NCI-H526 treated with DMSO at 0.1 percent for 48 hours (cell line): ENCODE measurements around the gene PCDHA10.
"Not testable (repeated sequence)": the region's sequence is repeated elsewhere in the genome, so short reads cannot be mapped to it uniquely, and the experiment has no call there.

Source experiments
- DNase-seq: peaks from one replicate; lab custom pipeline; 2025; lab: John Stamatoyannopoulos, UW

The PCDHA10 gene, protein sequence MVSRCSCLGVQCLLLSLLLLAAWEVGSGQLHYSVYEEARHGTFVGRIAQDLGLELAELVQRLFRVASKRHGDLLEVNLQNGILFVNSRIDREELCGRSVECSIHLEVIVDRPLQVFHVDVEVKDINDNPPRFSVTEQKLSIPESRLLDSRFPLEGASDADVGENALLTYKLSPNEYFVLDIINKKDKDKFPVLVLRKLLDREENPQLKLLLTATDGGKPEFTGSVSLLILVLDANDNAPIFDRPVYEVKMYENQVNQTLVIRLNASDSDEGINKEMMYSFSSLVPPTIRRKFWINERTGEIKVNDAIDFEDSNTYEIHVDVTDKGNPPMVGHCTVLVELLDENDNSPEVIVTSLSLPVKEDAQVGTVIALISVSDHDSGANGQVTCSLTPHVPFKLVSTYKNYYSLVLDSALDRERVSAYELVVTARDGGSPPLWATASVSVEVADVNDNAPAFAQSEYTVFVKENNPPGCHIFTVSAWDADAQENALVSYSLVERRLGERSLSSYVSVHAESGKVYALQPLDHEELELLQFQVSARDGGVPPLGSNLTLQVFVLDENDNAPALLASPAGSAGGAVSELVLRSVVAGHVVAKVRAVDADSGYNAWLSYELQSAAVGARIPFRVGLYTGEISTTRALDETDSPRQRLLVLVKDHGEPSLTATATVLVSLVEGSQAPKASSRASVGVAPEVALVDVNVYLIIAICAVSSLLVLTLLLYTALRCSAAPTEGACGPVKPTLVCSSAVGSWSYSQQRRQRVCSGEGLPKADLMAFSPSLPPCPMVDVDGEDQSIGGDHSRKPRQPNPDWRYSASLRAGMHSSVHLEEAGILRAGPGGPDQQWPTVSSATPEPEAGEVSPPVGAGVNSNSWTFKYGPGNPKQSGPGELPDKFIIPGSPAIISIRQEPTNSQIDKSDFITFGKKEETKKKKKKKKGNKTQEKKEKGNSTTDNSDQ

DNA sequence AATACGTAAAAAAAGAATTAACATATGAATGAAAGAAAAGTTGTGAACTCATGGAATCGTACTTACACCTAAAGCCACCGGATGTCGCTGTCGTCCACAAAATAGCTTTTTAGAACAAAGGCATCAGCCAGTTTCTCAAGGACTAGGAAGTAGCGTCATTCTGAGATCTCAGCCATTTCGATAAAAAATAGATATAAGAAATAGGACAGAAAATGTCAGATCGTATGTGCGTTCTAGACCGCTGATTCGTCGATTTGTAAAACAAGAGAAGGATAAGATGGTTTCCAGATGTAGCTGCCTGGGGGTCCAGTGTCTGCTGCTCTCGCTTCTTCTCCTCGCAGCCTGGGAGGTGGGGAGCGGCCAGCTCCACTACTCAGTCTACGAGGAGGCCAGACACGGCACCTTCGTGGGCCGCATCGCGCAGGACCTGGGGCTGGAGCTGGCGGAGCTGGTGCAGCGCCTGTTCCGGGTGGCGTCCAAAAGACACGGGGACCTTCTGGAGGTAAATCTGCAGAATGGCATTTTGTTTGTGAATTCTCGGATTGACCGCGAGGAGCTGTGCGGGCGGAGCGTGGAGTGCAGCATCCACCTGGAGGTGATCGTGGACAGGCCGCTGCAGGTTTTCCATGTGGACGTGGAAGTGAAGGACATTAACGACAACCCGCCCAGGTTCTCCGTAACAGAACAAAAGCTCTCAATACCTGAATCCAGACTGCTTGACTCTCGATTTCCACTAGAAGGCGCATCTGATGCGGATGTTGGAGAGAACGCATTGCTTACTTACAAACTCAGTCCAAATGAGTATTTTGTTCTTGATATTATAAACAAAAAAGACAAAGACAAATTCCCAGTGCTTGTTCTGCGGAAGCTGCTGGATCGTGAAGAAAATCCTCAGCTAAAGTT is at the start of gene PCDHA10:
Gene PCDHA10, plus strand, starts transcription at position 126 of the 903 bp plus-strand sequence. Its CDS starts 152 bp downstream, at position 278.
- peak; percentile 16 for DNase-seq

DNA sequence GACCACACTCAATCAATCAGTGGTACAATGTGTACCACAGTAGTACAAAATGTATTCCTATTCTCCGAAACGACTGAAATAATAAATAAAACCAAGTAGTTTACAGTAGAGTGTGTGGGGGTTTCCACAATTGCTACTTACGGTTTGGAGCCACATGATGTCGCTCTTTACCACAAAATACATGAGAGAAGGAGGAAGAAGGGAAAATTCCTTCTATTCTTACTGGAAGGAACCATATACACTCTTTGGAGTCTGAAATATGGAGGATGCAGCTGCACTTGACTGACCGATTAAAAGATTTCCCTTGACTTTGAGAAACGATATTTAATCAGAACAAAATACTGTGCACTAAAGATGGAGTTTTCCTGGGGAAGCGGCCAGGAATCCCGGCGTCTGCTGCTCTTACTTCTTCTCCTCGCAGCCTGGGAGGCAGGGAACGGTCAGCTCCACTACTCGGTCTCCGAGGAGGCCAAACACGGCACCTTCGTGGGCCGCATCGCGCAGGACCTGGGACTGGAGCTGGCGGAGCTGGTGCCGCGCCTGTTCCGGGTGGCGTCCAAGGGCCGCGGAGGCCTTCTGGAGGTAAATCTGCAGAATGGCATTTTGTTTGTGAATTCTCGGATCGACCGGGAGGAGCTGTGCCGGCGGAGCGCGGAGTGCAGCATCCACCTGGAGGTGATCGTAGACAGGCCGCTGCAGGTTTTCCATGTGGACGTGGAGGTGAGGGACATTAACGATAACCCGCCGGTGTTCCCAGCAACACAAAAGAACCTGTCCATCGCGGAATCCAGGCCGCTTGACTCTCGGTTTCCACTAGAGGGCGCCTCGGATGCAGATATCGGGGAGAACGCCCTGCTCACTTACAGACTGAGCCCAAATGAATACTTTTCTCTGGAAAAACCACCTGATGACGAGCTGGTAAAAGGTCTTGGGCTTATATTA is 48.6 kb upstream of the PCDHA10 start, which contains the start of gene PCDHA4:
Gene PCDHA4, plus strand, starts transcription at position 235 of the 942 bp plus-strand sequence.
- peak; percentile 74 for DNase-seq

DNA sequence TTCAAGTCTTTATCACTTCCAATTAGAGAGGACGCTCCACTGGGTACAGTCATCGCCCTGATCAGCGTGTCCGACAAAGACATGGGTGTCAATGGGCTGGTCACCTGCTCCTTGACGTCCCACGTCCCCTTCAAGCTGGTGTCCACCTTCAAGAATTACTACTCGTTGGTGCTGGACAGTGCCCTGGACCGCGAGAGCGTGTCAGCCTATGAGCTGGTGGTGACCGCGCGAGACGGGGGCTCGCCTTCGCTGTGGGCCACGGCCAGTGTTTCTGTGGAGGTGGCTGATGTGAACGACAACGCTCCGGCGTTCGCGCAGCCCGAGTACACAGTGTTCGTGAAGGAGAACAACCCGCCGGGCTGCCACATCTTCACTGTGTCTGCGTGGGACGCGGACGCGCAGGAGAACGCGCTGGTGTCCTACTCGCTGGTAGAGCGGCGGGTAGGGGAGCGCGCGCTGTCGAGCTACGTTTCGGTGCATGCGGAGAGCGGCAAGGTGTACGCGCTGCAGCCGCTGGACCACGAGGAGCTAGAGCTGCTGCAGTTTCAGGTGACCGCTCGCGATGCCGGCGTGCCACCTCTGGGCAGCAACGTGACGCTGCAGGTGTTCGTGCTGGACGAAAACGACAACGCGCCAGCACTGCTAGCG is 47.3 kb upstream of the PCDHA10 start:
- not testable (repeated sequence) for DNase-seq

DNA sequence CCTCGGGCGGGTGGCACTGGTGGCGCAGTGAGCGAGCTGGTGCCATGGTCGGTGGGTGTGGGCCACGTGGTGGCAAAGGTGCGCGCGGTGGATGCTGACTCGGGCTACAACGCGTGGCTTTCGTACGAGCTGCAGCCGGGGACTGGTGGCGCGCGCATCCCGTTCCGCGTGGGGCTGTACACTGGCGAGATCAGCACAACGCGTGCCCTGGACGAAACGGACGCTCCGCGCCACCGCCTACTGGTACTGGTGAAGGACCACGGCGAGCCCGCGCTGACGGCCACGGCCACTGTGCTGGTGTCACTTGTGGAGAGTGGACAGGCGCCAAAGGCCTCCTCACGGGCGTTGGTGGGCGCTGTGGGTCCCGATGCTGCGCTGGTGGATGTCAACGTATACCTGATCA is 46.8 kb upstream of the PCDHA10 start:
- DNase-seq = no peak

DNA sequence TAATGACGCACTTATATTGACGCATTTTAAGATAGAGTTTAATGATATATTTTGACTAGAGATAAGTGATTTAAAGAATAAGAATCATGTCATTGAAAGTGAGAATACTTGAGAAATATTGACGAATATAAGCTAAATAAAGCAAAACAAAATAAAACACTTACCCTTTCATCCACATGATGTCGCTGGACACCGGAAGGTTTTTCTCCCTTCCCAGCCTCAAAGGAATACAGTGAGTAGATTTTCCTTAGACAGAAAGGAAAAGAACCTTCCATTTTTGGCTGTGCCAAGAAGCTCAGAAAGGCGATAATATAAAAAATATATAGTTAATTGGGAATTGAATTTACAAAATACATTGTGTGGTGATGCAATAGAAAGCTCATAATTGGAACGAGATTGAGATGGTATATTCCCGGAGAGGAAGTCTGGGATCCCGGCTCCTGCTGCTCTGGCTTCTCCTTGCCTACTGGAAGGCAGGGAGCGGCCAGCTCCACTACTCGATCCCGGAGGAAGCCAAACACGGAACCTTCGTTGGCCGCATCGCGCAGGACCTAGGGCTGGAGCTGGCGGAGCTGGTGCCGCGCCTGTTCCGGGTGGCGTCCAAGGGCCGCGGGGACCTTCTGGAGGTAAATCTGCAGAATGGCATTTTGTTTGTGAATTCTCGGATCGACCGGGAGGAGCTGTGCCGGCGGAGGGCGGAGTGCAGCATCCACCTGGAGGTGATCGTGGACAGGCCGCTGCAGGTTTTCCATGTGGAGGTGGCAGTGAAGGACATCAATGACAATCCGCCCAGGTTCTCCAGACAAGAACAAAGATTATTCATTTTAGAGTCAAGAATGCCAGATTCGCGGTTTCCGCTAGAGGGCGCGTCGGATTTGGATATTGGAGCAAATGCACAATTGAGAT is 34.1 kb upstream of the PCDHA10 start, which contains the start of gene PCDHA5:
Gene PCDHA5, plus strand, starts transcription at position 239 of the 906 bp plus-strand sequence.
- no peak for DNase-seq

DNA sequence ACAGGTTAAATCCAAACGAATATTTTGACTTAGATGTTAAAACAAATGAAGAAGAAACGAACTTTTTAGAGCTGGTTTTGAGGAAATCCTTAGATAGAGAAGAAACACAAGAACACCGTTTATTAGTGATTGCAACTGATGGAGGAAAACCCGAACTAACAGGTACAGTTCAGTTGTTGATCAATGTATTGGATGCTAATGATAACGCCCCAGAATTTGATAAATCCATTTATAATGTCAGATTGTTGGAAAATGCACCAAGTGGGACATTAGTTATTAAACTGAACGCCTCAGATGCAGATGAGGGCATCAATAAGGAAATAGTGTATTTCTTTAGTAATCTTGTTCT is 33.4 kb upstream of the PCDHA10 start:
- DNase-seq = no peak

DNA sequence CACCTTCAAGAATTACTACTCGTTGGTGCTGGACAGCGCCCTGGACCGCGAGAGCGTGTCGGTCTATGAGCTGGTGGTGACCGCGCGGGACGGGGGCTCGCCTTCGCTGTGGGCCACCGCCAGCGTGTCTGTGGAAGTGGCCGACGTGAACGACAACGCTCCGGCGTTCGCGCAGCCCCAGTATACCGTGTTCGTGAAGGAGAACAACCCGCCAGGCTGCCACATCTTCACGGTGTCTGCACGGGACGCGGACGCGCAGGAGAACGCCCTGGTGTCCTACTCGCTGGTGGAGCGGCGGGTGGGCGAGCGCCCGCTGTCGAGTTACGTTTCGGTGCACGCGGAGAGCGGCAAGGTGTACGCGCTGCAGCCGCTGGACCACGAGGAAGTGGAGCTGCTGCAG is 32.7 kb upstream of the PCDHA10 start:
- DNase-seq = not testable (repeated sequence)

DNA sequence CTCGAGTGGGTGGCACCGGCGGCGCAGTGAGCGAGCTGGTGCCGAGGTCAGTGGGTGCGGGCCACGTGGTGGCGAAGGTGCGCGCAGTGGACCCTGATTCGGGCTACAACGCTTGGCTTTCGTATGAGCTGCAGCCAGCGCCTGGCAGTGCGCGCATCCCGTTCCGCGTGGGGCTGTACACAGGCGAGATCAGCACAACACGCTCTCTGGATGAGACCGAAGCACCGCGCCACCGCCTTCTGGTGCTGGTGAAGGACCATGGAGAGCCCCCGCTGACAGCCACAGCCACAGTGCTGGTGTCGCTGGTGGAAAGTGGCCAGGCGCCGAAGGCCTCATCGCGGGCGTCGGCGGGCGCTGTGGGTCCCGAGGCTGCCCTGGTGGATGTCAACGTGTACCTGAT is 32.2 kb upstream of the PCDHA10 start:
- no peak for DNase-seq

DNA sequence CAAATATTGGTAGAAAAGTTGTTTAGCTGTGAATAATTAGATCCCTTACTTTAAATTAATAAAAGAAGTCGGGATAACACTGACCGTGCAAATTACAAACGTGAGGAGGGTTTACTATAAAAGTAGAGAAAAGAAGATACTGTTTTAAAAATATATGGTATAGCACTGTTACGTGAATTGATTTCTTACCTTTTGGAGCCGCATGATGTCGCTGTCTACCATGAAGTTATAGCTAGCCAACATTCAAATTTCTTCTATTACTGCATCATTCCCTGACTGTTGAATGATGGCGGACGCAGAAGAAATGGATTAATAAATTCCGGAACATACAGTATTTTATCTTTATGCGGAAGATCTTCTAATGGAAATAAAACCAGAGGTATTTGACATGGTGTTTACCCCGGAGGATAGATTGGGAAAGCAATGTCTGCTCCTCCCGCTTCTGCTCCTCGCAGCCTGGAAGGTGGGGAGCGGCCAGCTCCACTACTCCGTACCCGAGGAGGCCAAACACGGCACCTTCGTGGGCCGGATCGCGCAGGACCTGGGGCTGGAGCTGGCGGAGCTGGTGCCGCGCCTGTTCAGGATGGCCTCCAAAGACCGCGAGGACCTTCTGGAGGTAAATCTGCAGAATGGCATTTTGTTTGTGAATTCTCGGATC is 27.9 kb upstream of the PCDHA10 start, which contains the start of gene PCDHA6:
Gene PCDHA6, plus strand, starts transcription at position 257 of the 658 bp plus-strand sequence. Its CDS starts 132 bp downstream, at position 389.
- no peak for DNase-seq

DNA sequence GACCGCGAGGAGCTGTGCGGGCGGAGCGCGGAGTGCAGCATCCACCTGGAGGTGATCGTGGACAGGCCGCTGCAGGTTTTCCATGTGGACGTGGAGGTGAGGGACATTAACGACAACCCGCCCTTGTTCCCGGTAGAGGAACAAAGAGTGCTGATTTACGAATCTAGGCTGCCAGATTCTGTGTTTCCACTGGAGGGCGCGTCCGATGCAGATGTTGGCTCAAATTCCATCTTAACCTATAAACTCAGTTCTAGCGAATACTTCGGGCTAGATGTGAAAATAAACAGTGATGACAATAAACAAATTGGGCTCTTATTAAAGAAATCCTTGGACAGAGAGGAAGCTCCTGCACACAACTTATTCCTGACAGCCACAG is 27.3 kb upstream of the PCDHA10 start:
- DNase-seq = no peak

DNA sequence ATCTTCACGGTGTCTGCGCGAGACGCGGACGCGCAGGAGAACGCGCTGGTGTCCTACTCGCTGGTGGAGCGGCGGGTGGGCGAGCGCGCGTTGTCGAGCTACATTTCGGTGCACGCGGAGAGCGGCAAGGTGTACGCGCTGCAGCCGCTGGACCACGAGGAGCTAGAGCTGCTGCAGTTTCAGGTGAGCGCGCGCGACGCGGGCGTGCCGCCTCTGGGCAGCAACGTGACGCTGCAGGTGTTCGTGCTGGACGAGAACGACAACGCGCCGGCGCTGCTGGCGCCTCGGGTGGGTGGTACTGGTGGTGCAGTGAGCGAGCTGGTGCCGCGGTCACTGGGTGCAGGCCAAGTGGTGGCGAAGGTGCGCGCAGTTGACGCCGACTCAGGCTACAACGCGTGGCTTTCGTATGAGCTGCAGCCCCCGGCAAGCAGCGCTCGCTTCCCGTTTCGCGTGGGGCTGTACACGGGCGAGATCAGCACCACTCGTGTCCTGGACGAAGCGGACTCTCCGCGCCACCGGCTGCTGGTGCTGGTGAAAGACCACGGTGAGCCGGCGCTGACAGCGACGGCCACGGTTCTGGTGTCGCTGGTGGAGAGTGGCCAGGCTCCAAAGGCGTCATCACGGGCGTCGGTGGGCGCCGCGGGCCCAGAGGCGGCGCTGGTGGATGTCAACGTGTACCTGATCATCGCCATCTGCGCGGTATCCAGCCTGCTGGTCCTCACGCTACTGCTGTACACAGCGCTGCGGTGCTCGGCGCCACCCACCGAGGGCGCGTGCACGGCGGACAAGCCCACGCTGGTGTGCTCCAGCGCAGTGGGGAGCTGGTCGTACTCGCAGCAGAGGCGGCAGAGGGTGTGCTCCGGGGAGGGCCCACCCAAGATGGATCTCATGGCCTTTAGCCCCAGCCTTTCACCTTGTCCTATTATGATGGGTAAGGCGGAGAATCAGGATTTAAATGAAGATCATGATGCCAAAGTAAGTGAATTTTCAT is 25.9 kb upstream of the PCDHA10 start:
- DNase-seq = not testable (repeated sequence)

DNA sequence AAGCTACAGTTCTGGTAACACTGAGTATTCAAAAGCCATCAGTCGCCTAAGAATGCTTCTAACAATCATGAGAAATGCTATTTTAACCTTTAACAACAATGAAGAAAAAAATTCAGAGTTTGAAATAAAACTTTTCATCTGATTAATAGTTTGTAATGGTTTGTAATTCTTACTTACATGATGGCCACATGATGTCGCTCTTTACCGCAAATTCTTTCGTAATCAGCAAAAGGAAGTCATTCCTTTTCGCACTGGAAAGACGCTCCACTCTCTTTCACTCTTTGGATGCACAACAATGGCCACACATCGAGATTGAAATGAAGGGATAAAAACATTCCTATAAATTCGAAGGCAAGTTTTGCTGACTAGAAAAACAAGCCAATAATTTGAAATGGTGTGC is 21.7 kb upstream of the PCDHA10 start, which contains the start of gene PCDHA7:
Gene PCDHA7, plus strand, starts transcription at position 277 of the 400 bp plus-strand sequence. Its CDS starts 115 bp downstream, at position 392.
- DNase-seq = no peak

DNA sequence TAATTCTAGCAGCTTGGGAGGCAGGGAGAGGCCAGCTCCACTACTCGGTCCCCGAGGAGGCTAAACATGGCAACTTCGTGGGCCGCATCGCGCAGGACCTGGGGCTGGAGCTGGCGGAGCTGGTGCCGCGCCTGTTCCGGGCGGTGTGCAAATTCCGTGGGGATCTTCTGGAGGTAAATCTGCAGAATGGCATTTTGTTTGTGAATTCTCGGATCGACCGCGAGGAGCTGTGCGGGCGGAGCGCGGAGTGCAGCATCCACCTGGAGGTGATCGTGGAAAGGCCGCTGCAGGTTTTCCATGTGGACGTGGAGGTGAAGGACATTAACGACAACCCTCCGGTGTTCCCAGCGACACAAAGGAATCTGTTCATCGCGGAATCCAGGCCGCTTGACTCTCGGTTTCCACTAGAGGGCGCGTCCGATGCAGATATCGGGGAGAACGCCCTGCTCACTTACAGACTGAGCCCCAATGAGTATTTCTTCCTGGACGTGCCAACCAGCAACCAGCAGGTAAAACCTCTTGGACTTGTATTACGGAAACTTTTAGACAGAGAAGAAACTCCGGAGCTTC is 21.2 kb upstream of the PCDHA10 start:
- not testable (repeated sequence) for DNase-seq

DNA sequence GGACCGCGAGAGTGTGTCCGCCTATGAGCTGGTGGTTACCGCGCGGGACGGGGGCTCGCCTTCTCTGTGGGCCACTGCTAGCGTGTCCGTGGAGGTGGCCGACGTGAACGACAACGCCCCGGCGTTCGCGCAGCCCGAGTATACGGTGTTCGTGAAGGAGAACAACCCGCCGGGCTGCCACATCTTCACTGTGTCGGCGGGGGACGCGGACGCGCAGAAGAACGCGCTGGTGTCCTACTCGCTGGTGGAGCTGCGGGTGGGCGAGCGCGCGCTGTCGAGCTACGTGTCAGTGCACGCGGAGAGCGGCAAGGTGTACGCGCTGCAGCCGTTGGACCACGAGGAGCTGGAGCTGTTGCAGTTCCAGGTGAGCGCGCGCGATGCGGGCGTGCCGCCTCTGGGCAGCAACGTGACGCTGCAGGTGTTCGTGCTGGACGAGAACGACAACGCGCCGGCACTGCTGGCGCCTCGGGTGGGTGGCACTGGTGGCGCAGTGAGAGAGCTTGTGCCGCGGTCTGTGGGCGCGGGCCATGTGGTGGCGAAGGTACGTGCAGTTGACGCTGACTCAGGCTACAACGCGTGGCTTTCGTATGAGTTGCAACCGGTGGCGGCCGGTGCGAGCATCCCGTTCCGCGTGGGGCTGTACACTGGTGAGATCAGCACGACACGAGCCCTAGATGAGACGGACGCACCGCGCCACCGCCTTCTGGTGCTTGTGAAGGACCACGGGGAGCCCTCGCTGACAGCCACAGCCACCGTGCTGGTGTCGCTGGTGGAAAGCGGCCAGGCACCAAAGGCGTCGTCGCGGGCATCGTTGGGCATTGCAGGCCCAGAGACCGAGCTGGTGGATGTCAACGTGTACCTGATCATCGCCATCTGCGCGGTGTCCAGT is 19.8 kb upstream of the PCDHA10 start:
- DNase-seq = no peak
